DMS153 treated with DMSO at 0.1 percent for 48 hours (cell line): ENCODE measurements around the gene PDCD1.
"Not testable (repeated sequence)": the region's sequence is repeated elsewhere in the genome, so short reads cannot be mapped to it uniquely, and the experiment has no call there.

Source experiments
- DNase-seq: peaks from one replicate; lab custom pipeline; 2025; ENCODE audit not compliant: unreplicated experiment; lab: John Stamatoyannopoulos, UW

The PDCD1 gene

GRCh38 chr2:241858206-241859016 lies at the start of gene PDCD1:
PDCD1 (minus strand) TSS chr2:241858894; CDS start chr2:241858838, 56 bp downstream.
- DNase-seq = no peak

DNA sequence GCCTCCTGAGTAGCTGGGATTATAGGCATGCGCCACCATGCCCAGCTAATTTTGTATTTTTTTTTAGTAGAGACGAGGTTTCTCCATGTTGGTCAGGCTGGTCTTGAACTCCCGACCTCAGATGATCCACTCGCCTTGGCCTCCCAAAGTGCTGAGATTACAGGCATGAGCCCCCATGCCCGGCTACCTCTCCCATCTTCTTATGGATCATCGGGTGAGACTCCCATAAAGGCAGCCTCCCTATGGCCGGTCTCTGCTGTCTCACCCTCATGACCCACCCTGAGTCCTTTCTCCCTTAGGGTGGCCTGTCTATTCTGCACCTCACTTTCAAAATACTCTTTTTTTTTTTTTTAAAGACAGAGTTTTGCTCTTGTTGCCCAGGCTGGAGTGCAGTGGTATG lies 49.1 kb upstream of the PDCD1 start:
- DNase-seq = not testable (repeated sequence)

DNA sequence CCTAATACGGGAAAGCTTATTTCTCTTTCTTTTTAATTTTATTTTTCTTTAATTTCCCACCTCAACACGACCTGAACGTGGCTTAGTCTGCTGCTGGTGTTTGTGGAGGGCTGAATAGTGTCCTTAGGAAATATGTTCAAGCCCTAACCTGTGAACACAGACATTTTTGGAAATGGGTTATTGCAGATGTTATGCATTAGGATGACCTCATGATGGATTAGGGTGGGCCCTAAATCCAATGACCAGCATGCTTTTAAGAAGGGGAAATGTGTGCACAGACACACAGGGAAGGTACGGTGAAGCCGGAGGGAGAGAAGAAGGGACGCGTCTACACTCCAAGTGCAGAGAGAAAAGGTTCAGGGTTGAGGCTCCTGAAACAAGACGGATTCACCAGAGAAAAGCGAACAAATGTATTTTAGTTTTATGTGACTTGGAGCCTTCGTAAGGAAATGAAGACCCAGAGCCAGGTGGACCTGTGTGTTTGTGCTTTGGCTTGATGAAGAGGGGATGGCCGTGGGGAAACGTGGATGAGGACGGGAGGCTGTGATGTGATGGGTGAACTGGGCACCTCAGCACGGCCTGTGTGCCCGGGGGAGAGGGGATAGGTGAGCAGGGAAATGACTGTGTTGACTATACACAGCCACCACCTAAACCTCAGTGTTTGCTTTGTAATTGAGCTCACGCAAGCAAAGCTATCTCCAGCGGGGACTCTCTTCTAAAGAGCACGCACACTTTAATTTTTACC lies 48.3 kb upstream of the PDCD1 start:
- DNase-seq = peak; percentile 21

DNA sequence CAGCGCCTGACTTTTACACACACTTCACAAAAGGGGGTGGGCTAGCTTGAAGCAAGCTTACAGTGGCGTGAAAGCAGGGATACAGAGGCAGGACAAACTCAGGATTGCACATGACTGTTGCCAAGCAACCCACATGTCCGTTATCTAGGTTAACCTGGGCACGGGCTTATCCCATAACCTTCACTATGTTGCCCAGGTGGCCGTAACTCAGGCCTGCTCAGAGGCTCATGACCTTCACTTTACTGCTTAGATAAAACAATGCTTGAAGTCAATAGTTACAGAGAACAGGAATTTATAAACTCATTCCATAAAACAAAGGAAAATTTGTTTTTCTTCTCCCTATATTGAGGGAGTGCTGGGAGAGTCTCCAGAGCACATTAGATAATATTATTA lies 47.7 kb upstream of the PDCD1 start:
- DNase-seq = not testable (repeated sequence)

DNA sequence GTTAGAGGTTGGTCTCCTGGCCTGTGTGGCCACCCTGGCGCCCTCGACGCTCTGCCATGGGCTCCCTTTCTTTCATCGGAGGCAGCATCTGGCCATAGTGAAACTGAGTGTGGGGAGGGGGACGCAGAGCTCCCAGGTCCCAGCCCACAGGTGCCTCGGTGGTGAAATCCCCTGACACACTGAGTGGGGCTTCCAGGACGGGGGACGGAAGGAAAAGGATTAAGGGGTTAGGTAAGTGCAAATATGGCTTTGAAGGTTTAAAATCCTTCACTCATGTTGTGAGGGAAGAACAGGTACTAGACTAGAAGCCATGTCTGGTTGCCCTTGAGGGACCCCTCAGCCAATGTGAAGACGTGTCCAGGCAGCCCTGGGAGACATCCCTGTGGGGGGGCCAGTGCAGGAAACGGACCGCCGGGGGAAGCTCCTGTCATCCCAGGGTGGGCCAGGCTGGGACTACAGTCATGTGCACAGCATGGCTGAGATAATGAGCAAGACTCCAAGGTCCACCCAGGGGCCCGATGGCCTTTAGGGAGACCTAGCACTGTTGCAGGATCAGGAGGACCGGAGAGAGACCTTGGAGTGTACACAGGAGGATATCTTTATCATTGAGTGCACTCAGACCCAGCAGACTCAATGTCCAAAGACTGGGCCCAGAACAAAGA lies 47.2 kb upstream of the PDCD1 start:
- DNase-seq = no peak

- DNase-seq = no peak
These were observed 46.4 kb upstream of the PDCD1 start for GRCh38 chr2:241904791-241905710.

DNA sequence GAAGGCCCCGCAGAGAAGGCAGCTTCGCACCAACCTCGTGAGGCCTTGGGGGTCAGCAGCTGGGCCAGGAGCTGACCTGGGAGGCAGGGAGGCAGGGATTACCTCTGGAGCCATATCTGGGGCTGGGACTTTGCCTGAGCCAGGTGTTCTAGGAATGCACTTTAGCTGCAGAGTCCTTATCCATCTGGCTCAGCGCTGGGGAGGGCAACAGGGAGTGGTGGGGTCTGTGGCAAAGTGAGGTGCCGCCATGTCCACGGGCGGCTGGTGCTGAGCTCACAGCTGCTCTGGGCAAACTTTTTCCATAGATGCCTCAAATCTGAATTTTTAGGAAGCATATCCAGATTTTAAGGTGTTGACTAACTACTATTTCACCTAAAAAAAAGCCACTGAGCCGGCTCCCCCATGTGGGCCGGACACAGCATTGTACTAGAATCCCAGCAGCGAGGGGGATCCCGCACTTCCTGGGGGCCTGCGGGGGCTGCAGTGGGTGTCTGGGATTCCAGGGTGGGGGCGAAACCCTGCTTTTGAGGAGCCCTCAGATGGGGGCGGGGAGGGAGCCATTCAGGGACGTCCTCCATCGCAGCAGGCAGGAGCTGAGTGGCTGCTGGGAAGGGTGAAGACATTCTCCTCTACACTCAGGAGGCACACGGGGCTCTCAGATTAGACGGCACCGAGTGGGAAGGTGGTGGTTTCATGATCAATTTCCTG lies 45.5 kb upstream of the PDCD1 start:
- DNase-seq = no peak

GRCh38 chr2:241903121-241904010 lies 44.7 kb upstream of the PDCD1 start:
- no peak for DNase-seq

GRCh38 chr2:241902357-241902991 lies 43.8 kb upstream of the PDCD1 start:
- no peak for DNase-seq

GRCh38 chr2:241901500-241902351 lies 43.0 kb upstream of the PDCD1 start:
- DNase-seq = no peak

- no peak for DNase-seq
These were observed 42.3 kb upstream of the PDCD1 start for GRCh38 chr2:241901018-241901380.

DNA sequence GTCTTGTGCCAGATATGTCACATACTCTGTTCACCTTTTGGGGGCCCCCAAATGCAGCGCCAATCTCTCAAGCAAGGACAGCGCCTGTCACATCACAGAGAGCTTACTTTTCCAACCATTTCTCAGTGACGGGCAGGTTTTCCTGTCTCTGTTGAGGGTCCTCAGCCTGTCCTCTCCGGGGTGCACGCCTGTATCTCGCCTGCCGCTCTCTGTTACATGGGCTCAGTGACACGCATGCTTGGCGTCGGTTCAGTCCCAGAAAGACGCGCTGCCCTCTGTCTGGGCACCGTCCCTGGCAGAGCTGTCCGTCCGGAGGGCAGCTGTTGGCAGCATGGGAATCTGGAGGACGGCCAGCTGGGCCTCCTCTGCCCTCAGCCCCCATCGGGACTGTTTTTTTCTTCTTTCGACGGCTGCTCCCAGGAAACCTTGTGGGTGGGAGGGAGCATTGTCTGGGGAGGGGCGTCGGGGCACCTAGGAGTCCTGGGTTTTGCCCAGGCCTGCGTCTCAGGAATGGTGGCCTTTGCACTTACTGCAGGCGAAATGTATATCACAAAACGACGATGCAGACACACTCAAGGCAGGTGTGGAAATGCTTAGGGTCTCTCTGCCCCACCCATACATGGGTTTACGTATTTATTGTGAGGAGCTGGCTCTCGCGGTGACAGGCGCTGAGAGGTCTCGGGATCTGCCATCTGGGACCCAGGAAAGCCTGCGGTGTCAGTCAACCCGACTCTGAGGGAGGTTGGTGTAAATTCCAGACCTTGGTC lies 41.7 kb upstream of the PDCD1 start:
- no peak for DNase-seq

- no peak for DNase-seq
These were observed 40.0 kb upstream of the PDCD1 start for GRCh38 chr2:241898463-241899270.

- DNase-seq = no peak
These were observed 38.7 kb upstream of the PDCD1 start for GRCh38 chr2:241897231-241897916.

DNA sequence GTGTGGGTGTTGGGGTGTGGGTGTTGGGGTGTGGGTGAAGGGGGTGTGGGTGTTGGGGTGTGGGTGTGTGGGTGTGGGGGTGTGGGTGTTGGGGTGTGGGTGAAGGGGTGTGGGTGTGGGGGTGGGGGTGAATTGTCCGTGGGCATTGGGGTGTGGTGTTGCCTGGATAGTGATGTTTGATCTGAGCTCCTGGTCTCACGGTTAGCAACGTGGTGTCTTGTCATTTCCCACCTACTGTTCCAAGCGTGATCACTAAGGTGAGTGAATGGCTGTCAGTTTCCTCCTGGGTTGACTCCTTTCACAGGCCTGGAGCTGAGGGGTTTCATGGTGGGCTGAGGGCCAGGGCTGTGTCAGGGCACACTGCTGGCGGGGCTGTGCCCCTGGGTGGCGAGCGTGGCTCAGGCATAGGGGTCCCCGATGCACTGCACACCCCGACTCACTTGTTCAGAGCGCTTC lies 38.1 kb upstream of the PDCD1 start:
- DNase-seq = no peak
